HFFc6 (cell line): ENCODE measurements around the gene DENND1C. TPM values are rescaled to one million over a fixed set of nuclear protein-coding genes. Genes with fewer than 3 reads are reported as not detected.

Experiments
- DNase-seq: peaks from one replicate; pipeline ENCODE4 v3.0.0-alpha.2; 2018
- H3K27ac Mint-ChIP-seq: 2 replicates; pipeline ENCODE4 v1.8.0; 2020; ENCODE audit warnings: mild to moderate bottlenecking, mixed read lengths
- H3K27me3 Mint-ChIP-seq: 2 replicates; pipeline ENCODE4 v1.8.0; 2021; ENCODE audit warnings: mild to moderate bottlenecking, moderate library complexity, mixed read lengths; ENCODE audit not compliant: insufficient read depth
- H3K36me3 Mint-ChIP-seq: 2 replicates; pipeline ENCODE4 v1.8.0; 2021; ENCODE audit warnings: low read depth, mixed read lengths
- H3K4me1 Mint-ChIP-seq: 2 replicates; pipeline ENCODE4 v1.8.0; 2020; ENCODE audit warnings: low read depth, mixed read lengths
- H3K4me3 Mint-ChIP-seq: 2 replicates; pipeline ENCODE4 v1.8.0; 2020; ENCODE audit warnings: mild to moderate bottlenecking, moderate library complexity, mixed read lengths
- H3K9me3 Mint-ChIP-seq: 2 replicates; pipeline ENCODE4 v1.8.0; 2020; ENCODE audit warnings: mild to moderate bottlenecking, mixed read lengths
- total RNA-seq, 6 experiments: library from RNA; stranded (reverse); fragmentation: NEBNext Ultra II Directional; extraction: Animal tissue kit (Norgen Biotek cat#: 25700); gene quantifications; 2 replicates in 1 of 6; 3 replicates in 5 of 6; pipeline ENCODE4 v1.2.3, GENCODE V29; 2021
- TF ChIP-seq, protein P1 (sequence below): fragments of 200-600 bp; sonication (generic); IDR thresholded peaks from 2 replicates; pipeline ENCODE4 v1.5.0; 2021; ENCODE audit warnings: antibody characterized with exemption, mild to moderate bottlenecking

DENND1C gene
- total RNA-seq, 6 experiments from 2014 or later = not detected

DNA sequence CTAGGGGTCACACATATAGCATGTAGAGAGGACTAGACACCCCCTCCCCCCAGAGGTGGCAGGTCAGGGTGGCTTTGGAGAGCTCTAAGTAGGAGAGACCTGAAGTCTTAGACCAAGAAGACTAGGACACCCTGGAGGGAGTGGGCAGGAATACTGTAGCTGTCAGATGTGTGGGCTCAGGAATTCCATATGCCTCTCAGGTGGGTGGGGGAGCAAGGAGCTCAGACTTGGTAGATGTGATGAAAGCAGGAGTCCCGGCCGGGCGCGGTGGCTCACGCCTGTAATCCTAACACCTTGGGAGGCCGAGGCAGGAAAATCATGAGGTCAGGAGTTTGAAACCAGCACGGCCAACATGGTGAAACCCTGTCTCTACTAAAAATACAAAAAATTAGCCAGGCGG, 15.9 kb downstream of the DENND1C start:
- no peak overlapping the region for H3K4me3 Mint-ChIP-seq
- peaks cover 24% of the 10 kb centered on the region for H3K27me3 Mint-ChIP-seq
- H3K9me3 Mint-ChIP-seq = no peaks in the 10 kb centered on the region

DNA sequence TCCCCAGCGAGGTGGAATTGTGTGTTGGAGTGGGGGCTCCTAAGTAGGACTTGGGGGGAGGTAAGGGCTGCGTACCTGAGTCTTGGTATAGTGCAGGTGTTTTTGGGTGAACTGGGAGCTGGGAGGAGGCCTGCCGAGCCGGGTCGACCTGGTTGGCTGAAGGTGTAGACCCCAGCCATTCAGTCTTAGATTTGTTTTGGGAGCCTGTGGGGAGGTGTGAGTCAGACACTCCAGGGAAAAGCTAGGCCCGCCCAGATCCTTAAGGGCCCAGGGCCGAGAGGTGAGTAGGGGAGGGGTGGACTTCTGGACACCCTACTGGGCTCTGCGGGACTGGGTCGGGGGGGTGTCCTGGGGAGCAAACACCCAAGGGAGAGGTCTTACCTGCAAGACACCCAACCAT, 16.6 kb downstream of the DENND1C start:
- no peak for DNase-seq
- no peak overlapping the region for H3K4me3 Mint-ChIP-seq
- peaks cover 7% of the 10 kb centered on the region for H3K4me1 Mint-ChIP-seq
- TF ChIP-seq, protein P1, sequence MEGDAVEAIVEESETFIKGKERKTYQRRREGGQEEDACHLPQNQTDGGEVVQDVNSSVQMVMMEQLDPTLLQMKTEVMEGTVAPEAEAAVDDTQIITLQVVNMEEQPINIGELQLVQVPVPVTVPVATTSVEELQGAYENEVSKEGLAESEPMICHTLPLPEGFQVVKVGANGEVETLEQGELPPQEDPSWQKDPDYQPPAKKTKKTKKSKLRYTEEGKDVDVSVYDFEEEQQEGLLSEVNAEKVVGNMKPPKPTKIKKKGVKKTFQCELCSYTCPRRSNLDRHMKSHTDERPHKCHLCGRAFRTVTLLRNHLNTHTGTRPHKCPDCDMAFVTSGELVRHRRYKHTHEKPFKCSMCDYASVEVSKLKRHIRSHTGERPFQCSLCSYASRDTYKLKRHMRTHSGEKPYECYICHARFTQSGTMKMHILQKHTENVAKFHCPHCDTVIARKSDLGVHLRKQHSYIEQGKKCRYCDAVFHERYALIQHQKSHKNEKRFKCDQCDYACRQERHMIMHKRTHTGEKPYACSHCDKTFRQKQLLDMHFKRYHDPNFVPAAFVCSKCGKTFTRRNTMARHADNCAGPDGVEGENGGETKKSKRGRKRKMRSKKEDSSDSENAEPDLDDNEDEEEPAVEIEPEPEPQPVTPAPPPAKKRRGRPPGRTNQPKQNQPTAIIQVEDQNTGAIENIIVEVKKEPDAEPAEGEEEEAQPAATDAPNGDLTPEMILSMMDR = no peak
- H3K9me3 Mint-ChIP-seq = no peaks in the 10 kb centered on the region
- peaks cover 24% of the 10 kb centered on the region for H3K27me3 Mint-ChIP-seq
- H3K36me3 Mint-ChIP-seq = no peaks in the 10 kb centered on the region
- H3K27ac Mint-ChIP-seq = no peak overlapping the region

More for the DNA sequence above, 15.9 kb downstream of the DENND1C start:
- TF ChIP-seq, protein P1 = no peak
- DNase-seq = no peak
- Mint-ChIP-seq H3K4me1 (peaks cover under 1% of the 10 kb centered on the region), H3K36me3 (no peaks in the 10 kb centered on the region), H3K27ac (no peak overlapping the region)

DNA sequence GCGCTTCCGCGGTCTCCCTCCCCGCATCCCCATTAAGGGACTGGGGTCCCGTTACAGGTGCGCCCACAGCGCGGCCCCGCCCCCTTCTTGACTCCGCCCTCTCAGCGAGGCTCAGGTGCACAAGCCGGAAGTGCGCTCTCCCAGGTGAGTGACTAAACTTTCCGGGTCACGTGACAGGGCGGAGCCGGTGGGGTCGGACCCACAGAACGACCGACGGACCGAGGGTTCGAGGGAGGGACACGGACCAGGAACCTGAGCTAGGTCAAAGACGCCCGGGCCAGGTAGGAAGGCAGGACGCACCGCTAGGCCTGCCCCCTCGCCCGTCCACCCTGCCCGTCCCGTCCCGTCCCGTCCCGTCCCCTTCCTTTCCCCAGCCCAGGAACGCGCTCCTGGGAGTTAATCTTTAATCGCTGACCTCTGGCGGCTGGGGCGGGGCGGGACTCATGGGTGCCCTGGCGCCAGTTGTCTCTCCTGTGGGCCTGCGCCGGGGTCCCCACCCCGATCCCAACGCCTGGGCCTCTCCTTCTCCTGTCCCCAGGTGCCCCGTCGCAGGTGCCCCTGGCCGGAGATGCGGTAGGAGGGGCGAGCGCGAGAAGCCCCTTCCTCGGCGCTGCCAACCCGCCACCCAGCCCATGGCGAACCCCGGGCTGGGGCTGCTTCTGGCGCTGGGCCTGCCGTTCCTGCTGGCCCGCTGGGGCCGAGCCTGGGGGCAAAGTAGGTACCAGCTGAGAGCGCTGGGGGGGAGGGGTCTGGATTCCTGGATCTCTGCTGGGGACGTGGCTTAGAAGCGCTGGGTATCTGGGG, 17.3 kb downstream of the DENND1C start, which contains the start of gene CRB3:
Gene CRB3 (plus strand): TSS at position 202 of the 804 bp plus-strand sequence. CDS start 431 bp downstream, at position 633.
- H3K9me3 Mint-ChIP-seq = no peaks in the 10 kb centered on the region
- H3K4me1 Mint-ChIP-seq = peaks cover 10% of the 10 kb centered on the region
- no peak for DNase-seq
- H3K36me3 Mint-ChIP-seq = no peaks in the 10 kb centered on the region
- H3K27ac Mint-ChIP-seq = no peak within 1 kb of the TSS
- H3K27me3 Mint-ChIP-seq = peaks cover 23% of the 10 kb centered on the region
- TF ChIP-seq, protein P1 = no peak
- H3K4me3 Mint-ChIP-seq = no peak within 1 kb of the TSS

DNA sequence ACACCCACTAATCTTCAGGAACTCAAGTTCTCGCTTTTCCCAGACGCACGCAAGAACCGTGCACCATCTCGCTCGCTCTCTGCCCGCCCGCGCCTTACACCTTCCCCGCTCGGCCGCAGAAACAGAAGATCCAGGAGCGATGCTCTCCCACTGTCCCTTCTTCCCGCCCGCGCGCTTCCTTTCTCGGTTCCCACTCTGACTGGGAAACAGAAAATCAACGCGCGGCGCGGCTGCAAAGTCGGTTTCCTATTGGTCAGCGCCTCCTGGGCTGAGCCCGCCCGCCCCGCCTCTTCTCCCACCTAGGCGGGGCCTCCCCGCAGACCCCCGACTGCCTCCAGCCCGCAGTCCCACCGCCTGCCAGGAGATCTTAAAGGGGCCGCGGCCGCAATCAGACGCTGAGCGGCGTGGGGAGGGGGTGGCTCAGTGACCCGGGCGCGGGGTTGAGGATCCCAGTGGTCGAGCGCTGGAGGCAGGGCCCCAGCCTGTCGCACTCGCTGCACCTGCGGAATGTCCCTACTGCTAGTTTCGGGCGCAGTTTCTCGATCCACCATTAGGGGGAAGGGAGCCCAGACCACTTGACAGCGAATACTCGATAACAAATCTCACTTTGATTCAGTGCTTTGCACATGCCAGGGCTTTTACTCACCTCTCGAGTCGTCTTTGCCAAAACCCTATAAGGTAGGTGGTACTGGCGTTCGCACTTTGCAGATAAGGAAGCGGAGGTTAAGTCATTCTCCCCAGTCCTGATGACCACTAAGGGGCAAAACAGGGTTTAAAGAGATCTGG, 21.3 kb downstream of the DENND1C start:
- Mint-ChIP-seq H3K9me3 (peaks cover 2% of the 10 kb centered on the region; the same call in 1 of the 2 replicates), H3K4me1 (peaks cover 24% of the 10 kb centered on the region), H3K4me3 (peak overlapping the region; percentile 90), H3K36me3 (peaks cover 4% of the 10 kb centered on the region), H3K27ac (peak overlapping the region; percentile 60; the same call in 1 of the 2 replicates), H3K27me3 (peaks cover 10% of the 10 kb centered on the region)
- DNase-seq = peak; percentile 98
- TF ChIP-seq, protein P1 = peak; percentile 66

DNA sequence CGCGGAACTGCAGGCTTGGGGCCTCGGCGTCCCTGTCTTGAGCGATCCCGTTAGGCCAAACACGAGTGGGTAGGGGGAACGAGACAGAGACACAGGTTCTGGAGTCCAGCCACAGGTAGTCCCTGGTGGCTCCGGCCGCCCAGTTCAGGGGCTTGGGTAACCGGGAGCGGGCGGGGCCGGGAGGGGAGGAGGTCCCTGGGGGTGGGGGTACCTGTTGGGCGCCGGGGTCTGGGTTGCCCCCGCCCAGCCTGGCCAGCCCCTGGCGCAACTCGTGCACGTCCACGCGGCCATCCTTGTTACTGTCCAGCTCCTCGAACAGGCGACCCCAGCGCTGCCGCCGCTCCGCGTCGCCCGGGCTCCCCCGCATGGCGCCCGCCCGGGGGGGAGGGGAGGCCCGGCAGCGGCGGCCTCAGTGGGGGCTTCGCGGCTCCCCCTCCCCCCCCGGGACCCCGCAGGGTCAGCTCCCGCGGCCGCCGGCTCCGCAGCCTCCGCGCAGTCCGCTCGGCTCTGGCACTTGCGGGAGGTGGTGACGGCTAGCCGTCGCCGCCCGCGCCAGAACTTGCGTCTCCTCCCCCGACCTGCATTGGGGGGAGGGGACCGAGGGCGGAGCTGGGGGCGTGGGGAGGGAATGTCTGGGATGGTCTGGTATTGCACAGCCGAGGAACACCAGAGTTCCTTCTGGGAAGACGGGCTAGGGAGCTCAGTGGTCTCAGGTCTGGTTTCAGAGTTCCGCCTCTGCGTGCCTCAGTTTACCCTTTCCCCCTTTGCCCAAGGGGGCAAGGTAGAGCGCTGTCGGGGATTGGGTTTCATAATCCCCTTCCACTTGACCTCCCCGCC, 22.1 kb downstream of the DENND1C start, which contains the start of gene SLC25A23:
Gene SLC25A23 (minus strand): TSS at position 531 of the 837 bp plus-strand sequence. CDS start 164 bp downstream, at position 367.
- peaks cover 24% of the 10 kb centered on the region for H3K4me1 Mint-ChIP-seq
- peaks cover 5% of the 10 kb centered on the region for H3K27me3 Mint-ChIP-seq
- H3K27ac Mint-ChIP-seq = peak within 1 kb of the TSS; percentile 60; the same call in 1 of the 2 replicates
- peaks cover 12% of the 10 kb centered on the region for H3K36me3 Mint-ChIP-seq
- H3K9me3 Mint-ChIP-seq = peaks cover 7% of the 10 kb centered on the region; the same call in 1 of the 2 replicates
- H3K4me3 Mint-ChIP-seq = peak within 1 kb of the TSS; percentile 90
- TF ChIP-seq, protein P1 = no peak
- peak; percentile 9 for DNase-seq
